HG03521 (cell line): ENCODE data around the gene LYSMD4.

Experiments
- ATAC-seq: cut with Tn5 transposase; IDR thresholded peaks from one replicate; pipeline ENCODE4 v1.9.1; 2021; ENCODE audit warnings: mild to moderate bottlenecking, moderate library complexity; ENCODE audit not compliant: unreplicated experiment

The LYSMD4 gene

DNA sequence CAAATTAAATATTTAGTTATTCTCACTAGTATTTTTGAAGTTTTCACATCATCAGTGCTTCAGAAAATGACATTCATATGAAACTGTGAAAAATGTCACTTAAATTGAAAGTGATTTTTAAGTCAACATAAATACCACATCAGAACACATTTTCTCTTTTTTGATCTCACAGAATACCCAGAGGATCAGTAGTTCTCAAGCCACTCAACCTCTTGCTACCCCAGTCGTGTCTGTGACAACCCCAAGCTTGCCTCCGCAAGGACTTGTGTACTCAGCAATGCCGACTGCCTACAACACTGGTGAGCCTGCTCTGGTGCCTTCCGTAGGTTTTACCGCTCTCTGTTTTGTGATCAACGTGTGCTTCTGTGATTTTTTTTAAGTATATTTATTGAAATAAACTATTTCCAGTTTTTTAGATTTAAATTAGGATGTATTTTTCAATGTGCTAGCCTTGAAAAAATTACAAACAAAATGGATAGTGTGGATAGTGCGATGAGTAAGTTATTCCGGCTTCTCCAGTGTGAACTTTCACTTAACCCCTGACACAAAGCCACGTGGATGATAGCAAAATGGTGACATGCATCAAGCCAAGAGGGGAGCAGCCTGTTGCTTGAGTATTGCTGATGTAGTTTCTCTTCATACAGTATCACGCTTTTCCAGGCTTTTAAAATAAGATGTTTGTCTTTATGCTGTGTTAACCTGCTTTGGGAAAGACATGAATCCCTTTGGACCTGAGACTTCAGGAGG lies 26.5 kb downstream of the LYSMD4 start:
- no peak for ATAC-seq

DNA sequence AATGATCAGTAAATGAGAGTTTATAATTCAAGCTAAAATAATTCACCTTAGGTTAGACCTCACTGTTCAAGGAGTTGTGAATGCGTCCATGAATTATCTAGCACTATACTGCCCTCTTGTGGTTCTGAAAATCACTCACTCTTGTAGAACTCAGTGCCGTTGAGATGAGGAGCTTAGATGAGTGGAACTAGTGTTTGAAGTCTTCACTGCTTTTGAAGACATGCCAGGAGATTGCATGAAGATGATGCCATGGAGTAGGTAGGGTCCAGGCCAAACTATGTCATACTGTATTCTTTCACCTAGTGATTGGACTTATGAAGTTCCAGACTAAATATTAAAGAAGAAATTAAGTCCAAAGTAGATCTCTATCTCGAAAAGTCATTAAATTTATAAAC lies 28.8 kb downstream of the LYSMD4 start:
- ATAC-seq, result peak; percentile 55

DNA sequence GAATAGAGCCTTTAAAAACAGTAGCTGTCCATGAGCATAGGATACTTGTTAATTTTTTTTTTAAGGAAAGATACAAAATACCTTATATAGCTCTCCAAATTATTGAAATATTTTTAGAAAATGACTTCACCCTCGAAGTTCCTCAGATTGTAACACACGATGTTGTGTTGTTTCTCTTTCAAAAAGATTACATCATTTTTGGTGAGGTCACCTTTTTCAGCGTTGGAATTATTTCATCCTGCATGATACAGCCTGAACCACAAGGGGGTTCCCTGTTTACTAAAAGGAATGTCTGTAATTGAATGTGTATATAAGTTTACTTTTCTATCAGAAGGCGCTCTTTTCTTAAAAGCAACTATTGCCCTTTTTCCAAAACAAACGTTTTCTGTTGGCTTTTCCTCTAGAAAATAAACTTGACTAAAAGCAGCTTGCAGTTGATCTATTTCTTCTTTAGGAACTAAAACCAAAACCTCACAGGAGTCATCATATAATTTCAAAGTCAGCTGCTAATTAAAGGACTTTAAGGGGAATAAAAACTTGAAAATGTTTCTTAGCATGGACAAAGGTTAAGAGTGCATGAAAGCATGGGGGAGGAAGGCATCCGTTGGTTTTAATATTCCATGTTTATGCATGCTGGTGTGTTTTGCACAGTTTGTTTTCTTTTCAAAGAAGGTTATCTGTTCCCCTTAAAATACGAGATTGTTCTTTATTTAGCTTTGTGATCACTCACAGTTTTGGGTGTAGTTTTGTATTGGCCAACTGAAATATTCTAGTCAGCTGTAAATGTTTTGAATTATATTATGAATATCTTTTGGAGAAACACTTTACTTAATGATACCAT lies 29.4 kb downstream of the LYSMD4 start:
- ATAC-seq, result peak; percentile 10

DNA sequence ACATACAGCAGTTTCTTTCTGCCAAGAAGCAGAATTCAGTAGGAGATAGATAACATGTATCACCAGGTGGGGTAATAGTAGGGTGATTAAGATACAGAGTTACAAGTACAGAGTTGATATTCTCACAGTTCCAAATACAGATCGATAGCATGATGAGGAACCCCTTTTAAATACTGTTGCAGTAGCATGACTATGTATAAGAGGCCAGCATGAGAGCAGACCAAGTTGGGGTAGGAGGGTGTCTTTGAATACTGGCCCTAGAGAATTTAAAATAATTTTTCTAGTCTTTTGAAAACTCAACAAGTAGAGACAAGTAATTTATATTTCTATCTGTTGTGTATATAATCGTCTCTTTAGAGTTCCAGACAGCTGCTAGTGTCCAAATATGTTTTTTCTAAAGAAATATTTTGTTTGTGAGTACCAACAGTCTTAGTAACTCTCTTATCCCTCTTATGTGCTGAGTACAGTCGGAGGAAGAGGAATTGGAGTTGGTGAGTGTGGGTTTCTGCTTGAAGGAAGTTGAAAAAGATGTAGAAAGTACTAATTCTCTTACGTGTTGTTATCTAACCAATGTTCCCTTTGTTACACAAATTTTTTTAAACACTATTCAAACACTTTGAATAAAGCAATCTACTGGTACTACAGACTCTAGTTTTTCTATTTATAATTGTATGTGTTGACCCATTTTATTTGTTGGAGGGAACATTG lies 30.2 kb downstream of the LYSMD4 start:
- ATAC-seq, result no peak

DNA sequence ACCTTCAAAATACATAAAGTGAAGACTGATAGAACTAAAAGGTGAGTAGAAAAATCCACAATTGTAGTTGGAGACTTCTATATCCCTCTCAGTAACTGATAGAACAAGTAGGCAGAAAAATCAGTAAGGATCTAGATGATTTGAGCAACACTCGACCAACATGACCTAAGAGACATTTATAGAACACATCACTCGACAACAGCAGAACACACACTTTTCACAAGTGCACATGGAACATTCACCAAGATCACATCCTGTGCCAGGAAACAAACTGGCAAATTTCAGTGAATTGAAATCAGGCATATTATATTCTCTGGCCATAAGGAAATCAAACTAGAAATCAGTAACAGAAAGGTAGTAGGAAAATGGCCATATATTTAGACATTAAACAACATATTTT lies 37.1 kb downstream of the LYSMD4 start:
- ATAC-seq, result no peak

DNA sequence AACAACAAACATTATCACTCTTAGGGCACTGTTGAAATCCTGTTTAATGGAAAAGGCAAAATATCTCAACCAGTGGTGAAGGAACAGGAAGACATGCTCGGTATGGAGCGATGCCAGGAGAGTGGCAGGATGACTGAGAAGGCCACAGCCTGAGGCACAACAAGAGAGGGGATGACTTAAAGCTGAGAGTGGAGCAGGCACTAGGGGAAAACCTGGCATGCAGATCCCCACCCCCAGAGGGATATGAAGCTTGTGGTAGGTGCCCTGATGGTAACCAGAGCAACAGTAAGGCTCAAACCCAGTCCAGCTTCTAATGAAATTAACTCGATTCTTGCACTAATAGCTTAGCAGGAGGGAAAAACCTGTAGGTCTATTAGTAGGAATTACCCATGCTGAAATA lies 40.4 kb downstream of the LYSMD4 start:
- ATAC-seq, result no peak

DNA sequence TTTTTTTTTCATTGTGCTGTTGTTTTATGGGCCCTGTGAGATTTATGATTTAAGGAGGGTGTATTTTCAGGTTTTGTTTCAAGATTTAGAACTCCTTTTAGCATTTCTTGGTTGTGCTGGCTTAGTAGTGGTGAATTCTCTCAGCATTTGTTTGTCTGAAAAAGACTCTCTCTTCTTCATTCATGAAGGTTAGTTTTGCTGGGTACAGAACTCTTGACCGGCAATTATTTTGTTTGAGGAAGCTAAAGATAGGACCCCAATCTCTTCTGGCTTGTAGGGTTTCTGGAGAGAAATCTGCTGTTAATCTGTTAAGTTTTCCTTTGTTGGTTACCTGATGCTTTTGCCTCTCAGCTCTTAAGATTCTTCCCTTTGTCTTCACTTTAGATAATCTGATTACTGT lies 46.9 kb downstream of the LYSMD4 start:
- ATAC-seq, result no peak

DNA sequence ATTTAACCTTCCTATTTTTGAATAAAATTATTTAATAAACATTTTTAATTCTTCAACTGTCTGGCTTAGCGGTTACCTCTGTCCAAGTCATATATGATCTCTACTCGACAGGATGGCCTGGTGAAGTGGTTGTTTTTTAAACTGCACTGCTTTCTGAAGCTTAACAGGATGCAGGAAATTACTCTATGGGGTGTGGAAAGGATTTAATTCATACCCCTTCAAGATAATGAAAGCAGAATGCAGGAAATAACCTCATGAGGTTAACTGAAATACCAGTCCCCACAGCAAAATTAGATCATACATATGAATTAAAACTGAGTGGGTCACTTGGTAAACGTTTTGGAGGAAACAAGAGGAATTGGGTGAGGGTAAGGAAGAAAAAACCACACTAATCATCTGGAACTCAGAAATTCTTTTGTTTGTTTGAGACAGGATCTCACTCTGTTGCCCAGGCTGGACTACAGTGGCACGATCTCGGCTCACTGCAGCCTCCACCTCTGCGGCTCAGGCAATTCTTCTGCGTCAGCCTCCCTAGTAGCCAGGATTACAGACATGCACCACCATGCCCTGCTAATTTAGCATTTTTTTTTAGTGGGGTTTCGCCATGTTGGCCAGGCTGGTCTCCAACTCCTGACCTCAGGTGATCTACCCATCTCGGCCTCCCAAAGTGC lies 50.1 kb downstream of the LYSMD4 start:
- no peak for ATAC-seq

DNA sequence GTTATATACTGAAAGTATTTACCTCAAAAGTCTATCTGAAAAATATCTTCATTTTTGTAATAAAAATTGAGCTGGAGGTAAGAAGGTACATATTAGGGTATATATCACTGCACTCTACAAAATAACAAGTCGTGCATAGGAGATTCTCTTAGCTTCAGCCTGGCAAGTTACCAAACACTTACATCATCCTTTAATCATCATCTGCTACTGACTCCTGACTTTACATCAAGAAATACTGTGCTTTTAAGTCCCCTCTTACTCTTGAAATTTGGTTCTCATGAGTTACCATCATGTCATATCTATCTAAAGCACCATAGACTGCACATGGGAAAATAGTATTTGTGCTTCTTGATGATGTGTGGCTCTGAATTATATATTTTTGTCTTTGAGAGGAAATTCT lies 50.8 kb downstream of the LYSMD4 start:
- ATAC-seq, result no peak

DNA sequence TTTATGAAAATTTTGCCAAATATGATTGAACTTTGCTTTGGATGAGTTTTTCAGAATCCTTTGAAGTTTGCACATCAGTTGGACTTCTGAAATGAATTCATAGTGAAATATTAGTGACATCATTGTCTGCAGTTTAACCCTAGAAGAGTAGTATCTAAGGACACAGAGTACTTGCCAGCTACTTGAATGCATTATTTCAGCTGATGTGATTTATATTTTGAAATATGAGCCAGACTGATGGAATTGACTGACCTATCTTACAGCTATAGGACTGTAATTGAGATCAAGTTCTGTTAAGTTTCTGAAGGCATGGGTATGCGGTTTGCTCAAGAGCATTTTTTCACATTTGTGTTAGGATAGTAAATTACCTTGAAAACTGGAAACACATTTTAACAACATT lies 51.2 kb downstream of the LYSMD4 start:
- ATAC-seq, result no peak

DNA sequence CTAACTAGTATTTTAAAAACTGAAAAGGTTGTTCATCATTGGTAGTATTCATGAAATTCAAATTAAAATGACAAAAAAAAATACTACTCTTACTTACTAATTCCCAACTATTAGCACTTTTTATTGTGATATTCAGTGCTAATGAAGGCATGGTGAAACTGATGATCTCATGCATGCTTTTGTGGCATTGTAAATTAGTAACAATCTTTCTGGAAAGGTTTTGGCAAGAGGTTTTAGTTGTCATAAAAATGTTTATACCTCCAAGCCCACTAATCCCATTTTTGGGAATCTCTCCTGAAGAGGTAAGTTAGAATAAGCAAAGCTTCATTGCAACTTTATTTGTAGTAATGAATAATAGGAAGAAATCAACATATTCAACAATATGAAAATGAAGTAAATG lies 53.0 kb downstream of the LYSMD4 start:
- no peak for ATAC-seq

DNA sequence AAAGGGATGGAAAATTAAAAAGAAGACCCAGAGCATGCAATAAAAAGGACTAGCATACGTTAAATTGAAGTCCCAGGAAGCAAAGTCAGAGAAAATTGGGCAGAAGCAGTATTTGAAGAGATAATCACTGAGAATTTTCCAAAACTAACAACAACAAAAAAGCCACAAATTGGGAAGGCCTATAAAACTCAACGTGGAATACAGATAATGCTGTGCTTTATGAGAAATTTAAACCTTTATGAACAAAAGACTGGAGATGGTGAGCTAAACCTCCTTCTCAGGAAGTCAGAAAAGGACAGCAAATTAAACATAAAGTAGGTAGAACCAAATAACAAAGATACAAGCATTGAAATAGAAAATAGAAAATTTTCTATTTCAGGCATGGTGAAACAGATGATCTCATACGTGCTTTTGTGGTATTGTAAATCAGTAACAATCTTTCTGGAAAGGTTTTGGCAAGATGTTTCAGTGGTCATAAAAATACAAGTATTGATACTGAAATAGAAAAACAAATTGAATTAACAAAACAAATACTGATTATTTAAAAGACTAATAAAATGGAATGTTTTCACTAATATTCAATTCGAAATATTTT lies 55.6 kb downstream of the LYSMD4 start:
- peak; percentile 45 for ATAC-seq
